ENCODE data around the gene C4orf33. TPM values are rescaled to one million over a fixed set of nuclear protein-coding genes. Genes with fewer than 3 reads are reported as not detected.

C4orf33 gene
- total RNA-seq, 6 experiments from 2014 or later, result 3.4 to 9.0 (median 4.2) TPM

DNA sequence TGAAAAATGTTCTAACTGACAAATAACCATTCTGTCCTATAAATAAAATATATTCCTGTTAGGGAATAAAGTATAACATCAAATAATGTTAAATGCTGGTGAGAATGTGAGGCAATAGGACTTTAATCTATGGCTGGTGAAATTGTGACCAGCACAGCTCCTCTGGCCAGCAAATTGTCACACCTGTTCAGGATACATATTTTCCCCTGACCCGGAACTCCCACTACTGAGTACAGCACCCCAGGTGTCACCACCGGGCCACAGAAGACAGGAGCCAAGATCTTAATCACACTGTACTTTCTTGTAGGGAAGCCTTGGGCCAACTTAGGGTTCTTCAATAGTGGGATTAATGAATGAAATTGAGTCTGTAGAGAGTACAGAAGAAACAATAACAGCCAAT is 33.2 kb downstream of the C4orf33 start:
- no peaks in the 10 kb centered on the region for H3K9me3 ChIP-seq
- no peak for DNase-seq
- no peaks in the 10 kb centered on the region for H3K27me3 ChIP-seq
- WGBS (ENCODE audit: insufficient coverage, low coverage, low lambda C conversion rate, missing lambda C conversion rate), result 71% methylated on average over 2 of the region's 2 CpGs
- no peak overlapping the region for H3K4me3 ChIP-seq
- intact Hi-C loops (cut with DNase I), result no loop called here
- ATAC-seq, result no peak
- no peaks in the 10 kb centered on the region for H3K4me1 ChIP-seq
- no peaks in the 10 kb centered on the region for H3K36me3 ChIP-seq
- H3K27ac ChIP-seq, result no peak overlapping the region
- TF ChIP-seq POLR2A (IDR thresholded peaks at IDR 0.05), result no peak
- TF ChIP-seq, protein P1, sequence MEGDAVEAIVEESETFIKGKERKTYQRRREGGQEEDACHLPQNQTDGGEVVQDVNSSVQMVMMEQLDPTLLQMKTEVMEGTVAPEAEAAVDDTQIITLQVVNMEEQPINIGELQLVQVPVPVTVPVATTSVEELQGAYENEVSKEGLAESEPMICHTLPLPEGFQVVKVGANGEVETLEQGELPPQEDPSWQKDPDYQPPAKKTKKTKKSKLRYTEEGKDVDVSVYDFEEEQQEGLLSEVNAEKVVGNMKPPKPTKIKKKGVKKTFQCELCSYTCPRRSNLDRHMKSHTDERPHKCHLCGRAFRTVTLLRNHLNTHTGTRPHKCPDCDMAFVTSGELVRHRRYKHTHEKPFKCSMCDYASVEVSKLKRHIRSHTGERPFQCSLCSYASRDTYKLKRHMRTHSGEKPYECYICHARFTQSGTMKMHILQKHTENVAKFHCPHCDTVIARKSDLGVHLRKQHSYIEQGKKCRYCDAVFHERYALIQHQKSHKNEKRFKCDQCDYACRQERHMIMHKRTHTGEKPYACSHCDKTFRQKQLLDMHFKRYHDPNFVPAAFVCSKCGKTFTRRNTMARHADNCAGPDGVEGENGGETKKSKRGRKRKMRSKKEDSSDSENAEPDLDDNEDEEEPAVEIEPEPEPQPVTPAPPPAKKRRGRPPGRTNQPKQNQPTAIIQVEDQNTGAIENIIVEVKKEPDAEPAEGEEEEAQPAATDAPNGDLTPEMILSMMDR (IDR thresholded peaks at IDR 0.05), result no peak

GRCh38 chr4:129131343-129131742 is 35.4 kb downstream of the C4orf33 start:
- DNase-seq (no peak), ATAC-seq (no peak)
- no peaks in the 10 kb centered on the region for H3K4me1 ChIP-seq
- H3K4me3 ChIP-seq, result no peak overlapping the region
- intact Hi-C loops (cut with DNase I), result no loop called here
- H3K36me3 ChIP-seq, result no peaks in the 10 kb centered on the region
- WGBS (ENCODE audit: insufficient coverage, low coverage, low lambda C conversion rate, missing lambda C conversion rate), result 37% methylated on average over 2 of the region's 2 CpGs
- H3K9me3 ChIP-seq, result no peaks in the 10 kb centered on the region
- TF ChIP-seq, protein P1 (IDR thresholded peaks at IDR 0.05), result no peak
- TF ChIP-seq POLR2A (IDR thresholded peaks at IDR 0.05), result no peak
- H3K27ac ChIP-seq, result no peak overlapping the region
- H3K27me3 ChIP-seq, result no peaks in the 10 kb centered on the region

- H3K36me3 ChIP-seq, result no peaks in the 10 kb centered on the region
- no peak overlapping the region for H3K4me3 ChIP-seq
- no peaks in the 10 kb centered on the region for H3K27me3 ChIP-seq
- intact Hi-C loops (cut with DNase I), result no loop called here
- no peak overlapping the region for H3K27ac ChIP-seq
- H3K9me3 ChIP-seq, result no peaks in the 10 kb centered on the region
- no CpG with 5 or more reads among the region's 8 CpGs for WGBS (ENCODE audit: insufficient coverage, low coverage, low lambda C conversion rate, missing lambda C conversion rate)
- TF ChIP-seq, protein P1 (IDR thresholded peaks at IDR 0.05), result no peak
- TF ChIP-seq POLR2A (IDR thresholded peaks at IDR 0.05), result no peak
- ATAC-seq (peak in 1 of 4 donors; percentile 20), DNase-seq (no peak)
- no peaks in the 10 kb centered on the region for H3K4me1 ChIP-seq
These were observed 40.5 kb downstream of the C4orf33 start for GRCh38 chr4:129136433-129136832.

DNA sequence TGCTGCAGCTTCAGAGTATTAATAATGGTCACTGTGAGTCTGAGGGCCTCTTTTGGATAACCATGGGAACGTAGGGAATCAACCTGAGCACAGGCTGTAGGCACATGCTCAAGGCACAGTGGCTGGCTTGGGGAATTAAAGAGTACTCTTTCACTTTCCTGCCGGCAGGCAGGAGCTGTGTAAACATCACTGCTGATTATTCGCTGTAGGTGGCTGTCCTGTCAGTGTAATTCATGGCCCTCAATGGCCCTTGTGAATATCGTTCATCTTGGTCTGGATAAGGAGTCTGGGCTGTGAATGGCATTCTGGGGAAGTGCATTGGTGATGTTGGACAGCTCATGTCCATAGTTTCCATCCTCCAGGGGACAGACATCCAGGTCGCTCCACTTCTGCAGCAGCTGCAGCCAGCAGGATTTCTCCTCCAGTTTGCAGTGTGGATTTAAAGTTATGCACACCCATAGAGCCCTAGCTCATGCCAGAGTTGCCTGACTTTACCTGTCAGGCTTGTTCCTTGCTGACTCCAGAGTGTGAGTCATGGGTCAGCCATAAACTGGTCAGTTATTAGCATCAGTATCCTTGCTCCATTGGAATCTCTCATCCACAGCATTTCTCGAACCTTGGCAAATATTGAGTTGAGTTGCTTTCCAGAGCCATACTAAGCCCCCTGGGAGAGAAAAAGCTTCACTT is 43.0 kb downstream of the C4orf33 start:
- intact Hi-C loops (cut with DNase I), result no loop called here
- Histone ChIP-seq H3K27ac (no peak overlapping the region), H3K27me3 (no peaks in the 10 kb centered on the region), H3K9me3 (no peaks in the 10 kb centered on the region), H3K4me1 (no peaks in the 10 kb centered on the region), H3K36me3 (no peaks in the 10 kb centered on the region), H3K4me3 (no peak overlapping the region)
- no peak for TF ChIP-seq POLR2A (IDR thresholded peaks at IDR 0.05)
- TF ChIP-seq, protein P1 (IDR thresholded peaks at IDR 0.05), result no peak
- ATAC-seq (no peak), DNase-seq (no peak)
- 29% methylated on average over 2 of the region's 6 CpGs for WGBS (ENCODE audit: insufficient coverage, low coverage, low lambda C conversion rate, missing lambda C conversion rate)

All from right lobe of liver (tissue), 6 donors.